ENCODE measurements around the gene AUTS2. TPM values are rescaled to one million over a fixed set of nuclear protein-coding genes. Genes with fewer than 3 reads are reported as not detected.

AUTS2 gene
- total and polyA plus RNA-seq, 9 of the 15 experiments (the other 6 are each of a cell fraction or from before 2014, with no cell fraction given) = 0.58 TPM; not detected in 8

DNA sequence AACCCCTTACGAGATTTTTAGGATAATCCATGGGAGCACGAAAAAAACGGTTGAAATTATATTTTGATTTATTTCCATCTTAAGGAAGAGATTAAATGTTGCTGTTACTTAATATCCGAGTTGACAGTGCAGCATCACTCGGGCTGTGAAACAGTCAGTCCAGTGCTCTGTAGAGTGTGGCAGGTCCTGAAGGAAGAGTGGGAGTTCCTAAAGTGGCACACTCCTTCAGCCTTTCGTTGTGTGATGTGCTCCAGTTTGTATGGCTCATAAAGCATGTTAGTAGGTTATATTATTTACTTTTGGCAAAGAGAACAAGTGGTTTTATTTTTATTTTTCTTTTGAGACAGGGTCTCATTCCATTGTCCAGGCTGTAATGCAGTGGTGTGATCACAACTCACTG, 358.3 kb downstream of the AUTS2 start:
- Histone ChIP-seq H3K79me2 (ENCODE audit: control insufficient read depth, insufficient read depth, low read length) (no peaks in the 10 kb centered on the region), H3K4me1 (replicated peaks in 1 of 2; ENCODE audit: control insufficient read depth in 2 of 2, insufficient read depth in 2 of 2, low read length in 2 of 2) (no peaks in the 10 kb centered on the region), H3K27ac (ENCODE audit: extremely low read depth, low read depth, low read length) (no peak overlapping the region), H4K20me1 (replicated peaks; ENCODE audit: control insufficient read depth, insufficient read depth, low read length) (no peaks in the 10 kb centered on the region), H2AFZ (ENCODE audit: low read depth, low read length) (no peak overlapping the region), H3K4me2 (ENCODE audit: insufficient read depth, low read length) (no peak overlapping the region), H3K9me1 (ENCODE audit: control insufficient read depth, insufficient read depth, low read length) (no peaks in the 10 kb centered on the region), H3K4me3 (no peak overlapping the region), H3K9me3 (replicated peaks; ENCODE audit: control insufficient read depth, insufficient read depth, low read depth, low read length) (no peaks in the 10 kb centered on the region), H3K9ac (ENCODE audit: insufficient read depth in 1 of 2, low read depth in 2 of 2, low read length in 2 of 2) (no peak overlapping the region), H3K36me3 (ENCODE audit: control insufficient read depth, insufficient read depth, low read length) (no peaks in the 10 kb centered on the region), H3K27me3 (ENCODE audit: control insufficient read depth in 2 of 2, insufficient read depth in 2 of 2, low read length in 2 of 2) (no peaks in the 10 kb centered on the region)
- ATAC-seq (no peak), FAIRE-seq (no peak), DNase-seq (ENCODE audit: extremely low read depth in 1 of 4, low spot score in 3 of 4) (no peak)
- BruUV-seq (replicated peaks) = no TSS peak
- intact Hi-C loops (cut with micrococcal nuclease) = no loop called here
- ChIA-PET CTCF (ENCODE audit: low intra/inter-chr PET ratio) (no interaction called here), POLR2A (interaction anchor here (0.6 kb wide), 1 partner anchor 63 kb away, joined by 3 read pairs; no protein-coding TSS in a partner anchor)
- TF ChIP-seq CCNT2 (IDR thresholded peaks at IDR 0.05; ENCODE audit: borderline replicate concordance, extremely low read depth, insufficient read length, low read depth, low read length) (no peak), LEF1 (IDR thresholded peaks at IDR 0.05) (no peak), MTA1 (IDR thresholded peaks at IDR 0.05; ENCODE audit: borderline replicate concordance) (no peak)
- in situ Hi-C loops (cut with MboI) = no loop called here
- WGBS (ENCODE audit: insufficient coverage, low coverage, missing lambda C conversion rate) = under 1% methylated on average over 6 of the region's 6 CpGs

- TF ChIP-seq XRCC5 (IDR thresholded peaks at IDR 0.05; ENCODE audit: low read depth, low read length) (no peak), ELK1 (CRISPR knock-in tag; IDR thresholded peaks at IDR 0.05) (no peak), LCOR (CRISPR knock-in tag; IDR thresholded peaks at IDR 0.05) (no peak), RBM22 (IDR thresholded peaks at IDR 0.05; ENCODE audit: low read depth, low read length, poor library complexity, severe bottlenecking) (no peak), GABPB2 (CRISPR knock-in tag; conservative IDR thresholded peaks at IDR 0.05) (no peak), POLR2H (tag; IDR thresholded peaks at IDR 0.05; ENCODE audit: low read depth) (no peak), GATA2 (CRISPR knock-in tag; IDR thresholded peaks at IDR 0.05) (no peak), SAFB2 (IDR thresholded peaks at IDR 0.05; ENCODE audit: borderline replicate concordance, low read depth, low read length, severe bottlenecking) (no peak), DACH1 (IDR thresholded peaks at IDR 0.05; ENCODE audit: partially characterized antibody) (no peak), RBM14 (IDR thresholded peaks at IDR 0.05; ENCODE audit: borderline replicate concordance, insufficient read depth, low read depth, low read length) (no peak), FOXK2 (conservative IDR thresholded peaks at IDR 0.05 in 1 of 2, IDR thresholded peaks at IDR 0.05 in 1 of 2; ENCODE audit: low read depth in 2 of 2) (no peak)
- CTCF ChIA-PET (ENCODE audit: low intra/inter-chr PET ratio) = no interaction called here
- no TSS peak for BruUV-seq (replicated peaks)
Measured at GRCh38 chr7:69957661-69958060, 359.4 kb downstream of the AUTS2 start.

More at GRCh38 chr7:69957661-69958060, 359.4 kb downstream of the AUTS2 start:
- no peak for FAIRE-seq
- in situ Hi-C loops (cut with MboI) (no loop called here), intact Hi-C loops (cut with micrococcal nuclease) (no loop called here)
- Histone ChIP-seq H3K79me2 (ENCODE audit: control insufficient read depth, insufficient read depth, low read length) (no peaks in the 10 kb centered on the region), H3K4me3 (no peak overlapping the region), H3K4me1 (replicated peaks in 1 of 2; ENCODE audit: control insufficient read depth in 2 of 2, insufficient read depth in 2 of 2, low read length in 2 of 2) (no peaks in the 10 kb centered on the region), H3K9me1 (ENCODE audit: control insufficient read depth, insufficient read depth, low read length) (no peaks in the 10 kb centered on the region), H4K20me1 (replicated peaks; ENCODE audit: control insufficient read depth, insufficient read depth, low read length) (no peaks in the 10 kb centered on the region), H3K9ac (ENCODE audit: insufficient read depth in 1 of 2, low read depth in 2 of 2, low read length in 2 of 2) (no peak overlapping the region), H3K27ac (ENCODE audit: extremely low read depth, low read depth, low read length) (no peak overlapping the region), H3K36me3 (ENCODE audit: control insufficient read depth, insufficient read depth, low read length) (no peaks in the 10 kb centered on the region), H3K9me3 (replicated peaks; ENCODE audit: control insufficient read depth, insufficient read depth, low read depth, low read length) (no peaks in the 10 kb centered on the region), H3K4me2 (ENCODE audit: insufficient read depth, low read length) (no peak overlapping the region), H3K27me3 (ENCODE audit: control insufficient read depth in 2 of 2, insufficient read depth in 2 of 2, low read length in 2 of 2) (no peaks in the 10 kb centered on the region), H2AFZ (ENCODE audit: low read depth, low read length) (no peak overlapping the region)
- WGBS (ENCODE audit: insufficient coverage, low coverage, missing lambda C conversion rate) = 0% methylated on average over 2 of the region's 2 CpGs
- no peak for DNase-seq (ENCODE audit: extremely low read depth in 1 of 4, low spot score in 3 of 4)
- POLR2A ChIA-PET = no interaction called here
- ATAC-seq = no peak
